Body of pancreas (tissue), 4 donors: ENCODE results near the gene LRRC8C.

Experiments
- CTCF ChIP-seq, 7 experiments: fragments of 450-650 bp in 4 of 7; fragments of 200-600 bp in 3 of 7; sonication (generic) in 3 of 7; IDR thresholded peaks; one replicate each; pipeline ENCODE4 v1.5.1; 2016 to 2019; ENCODE audit warnings: antibody characterized with exemption in 7 of 7
- POLR2A ChIP-seq, 3 donors: fragments of 450-650 bp; IDR thresholded peaks; one replicate each; pipeline ENCODE4 v1.6.1; 2016; ENCODE audit warnings: antibody characterized with exemption in 3 of 3, mild to moderate bottlenecking in 2 of 3

DNA sequence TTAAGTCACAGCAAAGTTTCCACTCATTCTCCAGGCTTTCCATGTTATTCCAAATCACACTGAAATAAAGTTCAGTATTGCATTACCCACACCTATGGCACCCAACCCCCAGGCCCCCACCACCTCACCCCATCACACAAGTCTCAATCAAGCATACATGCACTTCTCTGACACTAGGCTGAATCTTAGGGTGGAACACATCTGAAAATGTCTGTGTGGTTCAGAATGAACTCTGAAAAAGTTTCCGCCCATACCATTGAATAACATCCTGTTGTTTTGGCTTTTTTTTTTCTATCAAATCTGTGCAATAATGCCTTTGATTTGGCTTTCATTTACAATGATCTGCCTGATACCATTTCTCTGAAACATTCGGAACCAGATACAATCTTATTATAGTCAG, 25.8 kb upstream of the LRRC8C start:
- TF ChIP-seq POLR2A (IDR thresholded peaks at IDR 0.05), result no peak
- TF ChIP-seq CTCF (IDR thresholded peaks at IDR 0.05), result no peak
